Measurements from ENCODE around the gene FOXJ3. TPM values are rescaled to one million over a fixed set of nuclear protein-coding genes. Genes with fewer than 3 reads are reported as not detected.

FOXJ3 gene
- total RNA-seq, 2 experiments from 2014 or later, result 43.1 to 44.0 TPM

- Mint-ChIP-seq H3K4me1 (ENCODE audit: low read depth) (peaks cover 79% of the 10 kb centered on the region), H3K27ac (no peak overlapping the region), H3K36me3 (ENCODE audit: low read depth) (peaks cover 21% of the 10 kb centered on the region), H3K4me3 (no peak overlapping the region), H3K27me3 (no peaks in the 10 kb centered on the region), H3K9me3 (no peaks in the 10 kb centered on the region)
- DNase-seq, result no peak
- intact Hi-C loops (cut with micrococcal nuclease), result no loop called here
- ATAC-seq, result no peak
- no peak for TF ChIP-seq CTCF (IDR thresholded peaks at IDR 0.05)
- ChIA-PET POLR2A (no interaction called here), CTCF (interaction anchor here (0.8 to 1.1 kb wide), 3 partner anchors 9 to 32 kb away, joined by 3 to 5 read pairs (median 4); no protein-coding TSS in a partner anchor)
Measured at GRCh38 chr1:42313970-42314369, 21.1 kb downstream of the FOXJ3 start.

GRCh38 chr1:42312576-42313212 is 22.3 kb downstream of the FOXJ3 start:
- H3K9me3 Mint-ChIP-seq, result no peaks in the 10 kb centered on the region
- POLR2A ChIA-PET, result no interaction called here
- intact Hi-C loops (cut with micrococcal nuclease), result no loop called here

GRCh38 chr1:42311897-42312296 is 23.1 kb downstream of the FOXJ3 start:
- DNase-seq (no peak), ATAC-seq (no peak)
- POLR2A ChIA-PET, result no interaction called here
- Mint-ChIP-seq H3K27me3 (no peaks in the 10 kb centered on the region), H3K9me3 (no peaks in the 10 kb centered on the region), H3K4me1 (ENCODE audit: low read depth) (peaks cover 73% of the 10 kb centered on the region), H3K36me3 (ENCODE audit: low read depth) (peaks cover 20% of the 10 kb centered on the region), H3K4me3 (no peak overlapping the region), H3K27ac (no peak overlapping the region)
- intact Hi-C loops (cut with micrococcal nuclease), result no loop called here
- CTCF ChIA-PET, result no interaction called here
- no peak for TF ChIP-seq CTCF (IDR thresholded peaks at IDR 0.05)

More at GRCh38 chr1:42312576-42313212, 22.3 kb downstream of the FOXJ3 start:
- ATAC-seq (no peak), DNase-seq (no peak)
- Mint-ChIP-seq H3K4me3 (no peak overlapping the region), H3K27me3 (no peaks in the 10 kb centered on the region), H3K36me3 (ENCODE audit: low read depth) (peaks cover 19% of the 10 kb centered on the region), H3K27ac (no peak overlapping the region), H3K4me1 (ENCODE audit: low read depth) (peaks cover 78% of the 10 kb centered on the region)
- CTCF ChIA-PET, result no interaction called here
- no peak for TF ChIP-seq CTCF (IDR thresholded peaks at IDR 0.05)

- DNase-seq (no peak), ATAC-seq (no peak)
- Mint-ChIP-seq H3K4me3 (no peak overlapping the region), H3K36me3 (ENCODE audit: low read depth) (peaks cover 21% of the 10 kb centered on the region), H3K27me3 (no peaks in the 10 kb centered on the region), H3K27ac (no peak overlapping the region), H3K9me3 (no peaks in the 10 kb centered on the region), H3K4me1 (ENCODE audit: low read depth) (peaks cover 68% of the 10 kb centered on the region)
- ChIA-PET POLR2A (no interaction called here), CTCF (no interaction called here)
- no peak for TF ChIP-seq CTCF (IDR thresholded peaks at IDR 0.05)
- intact Hi-C loops (cut with micrococcal nuclease), result no loop called here
Measured at GRCh38 chr1:42311138-42311537, 23.9 kb downstream of the FOXJ3 start.

- POLR2A ChIA-PET, result interaction anchor here (0.7 kb wide), 1 partner anchor 10 kb away, joined by 3 read pairs; no protein-coding TSS in a partner anchor
- H3K36me3 Mint-ChIP-seq (ENCODE audit: low read depth), result peaks cover 48% of the 10 kb centered on the region
- CTCF ChIA-PET, result interaction anchor here (0.8 to 0.9 kb wide), 2 partner anchors 9 to 134 kb away, joined by 3 to 4 read pairs; no protein-coding TSS in a partner anchor
- no peaks in the 10 kb centered on the region for H3K27me3 Mint-ChIP-seq
- no peak for ATAC-seq
- no peak overlapping the region for H3K4me3 Mint-ChIP-seq
- H3K9me3 Mint-ChIP-seq, result peaks cover 8% of the 10 kb centered on the region
- H3K27ac Mint-ChIP-seq, result no peak overlapping the region
- DNase-seq, result no peak
- peaks cover 43% of the 10 kb centered on the region for H3K4me1 Mint-ChIP-seq (ENCODE audit: low read depth)
- no peak for TF ChIP-seq CTCF (IDR thresholded peaks at IDR 0.05)
- intact Hi-C loops (cut with micrococcal nuclease), result no loop called here
Measured at GRCh38 chr1:42306977-42307376, 28.1 kb downstream of the FOXJ3 start.
